Kidney (tissue), 14 donors: Measurements from ENCODE around the gene PRR15L. TPM values are rescaled to one million over a fixed set of nuclear protein-coding genes. Genes with fewer than 3 reads are reported as not detected.

Source experiments
- DNase-seq, 5 donors: peaks; one replicate each; pipeline ENCODE4 v3.0.0-alpha.2; 2013 to 2020
- FAIRE-seq: peaks from 2 replicates; lab custom pipeline; 2012; peaks lifted over from hg19 to GRCh38; lab: Jason Lieb, UNC
- H3K27ac ChIP-seq, 2 donors: one replicate each; pipeline ENCODE4 v1.7.0; 2013; ENCODE audit warnings: low read depth in 2 of 2, low read length in 2 of 2, inconsistent platforms in 1 of 2
- H3K27me3 ChIP-seq: one replicate; pipeline ENCODE4 v1.7.1; 2013; ENCODE audit warnings: low read length, inconsistent platforms; ENCODE audit not compliant: control insufficient read depth, insufficient read depth
- H3K36me3 ChIP-seq, 3 donors: one replicate each; pipeline versions ENCODE4 v1.7.0 to v1.7.1; 2013; ENCODE audit warnings: low read length in 3 of 3, control low read depth in 1 of 3, inconsistent platforms in 1 of 3; ENCODE audit not compliant: insufficient read depth in 3 of 3, control insufficient read depth in 2 of 3
- H3K4me1 ChIP-seq, 3 donors: one replicate each; pipeline versions ENCODE4 v1.7.0 to v1.7.1; 2013; ENCODE audit warnings: low read length in 3 of 3, inconsistent platforms in 1 of 3, low read depth in 1 of 3; ENCODE audit not compliant: control insufficient read depth in 2 of 3, insufficient read depth in 2 of 3
- H3K4me3 ChIP-seq, 3 donors: one replicate each; pipeline versions ENCODE4 v1.7.0 to v1.8.1; 2013; ENCODE audit warnings: low read length in 3 of 3, control low read depth in 1 of 3, inconsistent platforms in 1 of 3
- H3K9ac ChIP-seq, 3 donors: one replicate each; pipeline versions ENCODE4 v1.7.0 to v1.7.1; 2013; ENCODE audit warnings: low read length in 3 of 3, control low read depth in 1 of 3, inconsistent platforms in 1 of 3
- H3K9me3 ChIP-seq, 3 donors: one replicate each; pipeline versions ENCODE4 v1.7.0 to v1.7.1; 2013; ENCODE audit warnings: low read length in 3 of 3, control low read depth in 1 of 3, inconsistent platforms in 1 of 3; ENCODE audit not compliant: control insufficient read depth in 2 of 3, insufficient read depth in 1 of 3
- intact Hi-C: fragments of 100-400 bp; cut with DNase I; formaldehyde crosslinking; loops from one replicate; pipeline ENCODE4 v1.11.1; 2022
- polyA plus RNA-seq: library from polyadenylated mRNA; stranded (reverse); fragments of 350-450 nt; fragmentation: Illumina TruSeq; extraction: RNeasy Lipid Tissue Mini Kit (QIAGEN cat#74804); gene quantifications from one replicate; pipeline ENCODE4 v1.2.3, GENCODE V29; 2014; ENCODE audit warnings: low read depth, low replicate concordance; ENCODE audit not compliant: insufficient read depth
- total RNA-seq: library from RNA; stranded (reverse); fragmentation: NEBNext Ultra II Directional; extraction: Animal tissue kit (Norgen Biotek cat#: 25700); gene quantifications from one replicate; pipeline ENCODE4 v1.2.1, GENCODE V29; 2021
- TF ChIP-seq, protein P1 (sequence below): IDR thresholded peaks from 3 replicates; pipeline ENCODE4 v1.5.1; 2012; ENCODE audit warnings: mild to moderate bottlenecking, moderate library complexity, borderline replicate concordance; ENCODE audit not compliant: insufficient read depth; ENCODE audit errors: extremely low read depth
- donor health status: control.
- donor health status: control.
- donor health status: control.
- donor health status: control.
- donor health status: control.
- donor health status: DM: yes; HTN: yes; CAD: no.
- donor health status: Normal renal cell carcinoma (clear cell type).

The PRR15L gene
- total and polyA plus RNA-seq, 2 donors from 2014 or later, result 64.5 to 105 TPM

DNA sequence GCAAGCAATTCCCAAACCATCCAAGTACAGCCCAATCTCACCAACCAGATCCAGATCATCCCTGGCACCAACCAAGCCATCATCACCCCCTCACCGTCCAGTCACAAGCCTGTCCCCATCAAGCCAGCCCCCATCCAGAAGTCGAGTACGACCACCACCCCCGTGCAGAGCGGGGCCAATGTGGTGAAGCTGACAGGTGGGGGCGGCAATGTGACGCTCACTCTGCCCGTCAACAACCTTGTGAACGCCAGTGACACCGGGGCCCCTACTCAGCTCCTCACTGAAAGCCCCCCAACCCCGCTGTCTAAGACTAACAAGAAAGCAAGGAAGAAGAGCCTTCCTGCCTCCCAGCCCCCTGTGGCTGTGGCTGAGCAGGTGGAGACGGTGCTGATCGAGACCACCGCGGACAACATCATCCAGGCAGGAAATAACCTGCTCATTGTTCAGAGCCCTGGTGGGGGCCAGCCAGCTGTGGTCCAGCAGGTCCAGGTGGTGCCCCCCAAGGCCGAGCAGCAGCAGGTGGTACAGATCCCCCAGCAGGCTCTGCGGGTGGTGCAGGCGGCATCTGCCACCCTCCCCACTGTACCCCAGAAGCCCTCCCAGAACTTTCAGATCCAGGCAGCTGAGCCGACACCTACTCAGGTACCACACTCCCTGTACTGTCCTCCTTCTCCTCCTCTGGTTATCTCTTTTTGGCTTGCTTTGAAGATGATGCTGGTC, 41.0 kb downstream of the PRR15L start:
- Histone ChIP-seq H3K4me3 (no peak overlapping the region), H3K9me3 (no peaks in the 10 kb centered on the region), H3K27me3 (no peaks in the 10 kb centered on the region), H3K9ac (no peak overlapping the region), H3K4me1 (no peaks in the 10 kb centered on the region), H3K27ac (no peak overlapping the region), H3K36me3 (peaks cover 0 to 12% (median 0%) of the 10 kb centered on the region in 3 donors)
- intact Hi-C loops, result no loop called here
- no peak for DNase-seq
- TF ChIP-seq, protein P1, sequence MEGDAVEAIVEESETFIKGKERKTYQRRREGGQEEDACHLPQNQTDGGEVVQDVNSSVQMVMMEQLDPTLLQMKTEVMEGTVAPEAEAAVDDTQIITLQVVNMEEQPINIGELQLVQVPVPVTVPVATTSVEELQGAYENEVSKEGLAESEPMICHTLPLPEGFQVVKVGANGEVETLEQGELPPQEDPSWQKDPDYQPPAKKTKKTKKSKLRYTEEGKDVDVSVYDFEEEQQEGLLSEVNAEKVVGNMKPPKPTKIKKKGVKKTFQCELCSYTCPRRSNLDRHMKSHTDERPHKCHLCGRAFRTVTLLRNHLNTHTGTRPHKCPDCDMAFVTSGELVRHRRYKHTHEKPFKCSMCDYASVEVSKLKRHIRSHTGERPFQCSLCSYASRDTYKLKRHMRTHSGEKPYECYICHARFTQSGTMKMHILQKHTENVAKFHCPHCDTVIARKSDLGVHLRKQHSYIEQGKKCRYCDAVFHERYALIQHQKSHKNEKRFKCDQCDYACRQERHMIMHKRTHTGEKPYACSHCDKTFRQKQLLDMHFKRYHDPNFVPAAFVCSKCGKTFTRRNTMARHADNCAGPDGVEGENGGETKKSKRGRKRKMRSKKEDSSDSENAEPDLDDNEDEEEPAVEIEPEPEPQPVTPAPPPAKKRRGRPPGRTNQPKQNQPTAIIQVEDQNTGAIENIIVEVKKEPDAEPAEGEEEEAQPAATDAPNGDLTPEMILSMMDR, result no peak
- no peak for FAIRE-seq

DNA sequence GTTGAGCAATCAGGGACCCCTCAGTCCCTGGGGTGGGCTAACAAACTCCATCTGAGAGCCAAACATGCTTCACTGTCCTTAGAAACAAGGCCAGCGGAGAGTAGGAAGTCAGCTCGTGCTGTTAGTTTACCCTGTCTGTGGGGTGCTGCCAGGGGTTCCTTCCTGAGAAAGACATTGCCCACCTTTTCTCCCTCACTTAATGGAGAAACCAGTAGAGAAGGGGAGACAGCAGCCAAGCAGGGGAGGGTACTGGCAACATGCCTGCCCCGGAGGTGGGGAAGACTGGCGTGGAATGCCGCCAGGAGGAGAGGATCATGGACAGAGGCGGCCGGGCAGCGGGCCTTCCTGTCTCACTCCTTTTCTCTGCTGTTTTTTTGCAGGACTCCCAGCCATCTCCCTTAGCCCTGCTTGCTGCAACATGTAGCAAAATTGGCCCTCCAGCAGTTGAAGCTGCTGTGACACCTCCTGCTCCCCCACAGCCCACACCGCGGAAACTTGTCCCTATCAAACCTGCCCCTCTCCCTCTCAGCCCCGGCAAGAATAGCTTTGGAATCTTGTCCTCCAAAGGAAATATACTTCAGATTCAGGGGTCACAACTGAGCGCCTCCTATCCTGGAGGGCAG, 41.8 kb downstream of the PRR15L start:
- H3K9ac ChIP-seq, result no peak overlapping the region
- DNase-seq (no peak), FAIRE-seq (no peak)
- no peaks in the 10 kb centered on the region for H3K4me1 ChIP-seq
- no peaks in the 10 kb centered on the region for H3K9me3 ChIP-seq
- TF ChIP-seq, protein P1, result no peak
- intact Hi-C loops, result no loop called here
- H3K27me3 ChIP-seq, result no peaks in the 10 kb centered on the region
- H3K36me3 ChIP-seq, result peaks cover 0 to 12% (median 0%) of the 10 kb centered on the region in 3 donors
- no peak overlapping the region for H3K27ac ChIP-seq
- H3K4me3 ChIP-seq, result no peak overlapping the region

DNA sequence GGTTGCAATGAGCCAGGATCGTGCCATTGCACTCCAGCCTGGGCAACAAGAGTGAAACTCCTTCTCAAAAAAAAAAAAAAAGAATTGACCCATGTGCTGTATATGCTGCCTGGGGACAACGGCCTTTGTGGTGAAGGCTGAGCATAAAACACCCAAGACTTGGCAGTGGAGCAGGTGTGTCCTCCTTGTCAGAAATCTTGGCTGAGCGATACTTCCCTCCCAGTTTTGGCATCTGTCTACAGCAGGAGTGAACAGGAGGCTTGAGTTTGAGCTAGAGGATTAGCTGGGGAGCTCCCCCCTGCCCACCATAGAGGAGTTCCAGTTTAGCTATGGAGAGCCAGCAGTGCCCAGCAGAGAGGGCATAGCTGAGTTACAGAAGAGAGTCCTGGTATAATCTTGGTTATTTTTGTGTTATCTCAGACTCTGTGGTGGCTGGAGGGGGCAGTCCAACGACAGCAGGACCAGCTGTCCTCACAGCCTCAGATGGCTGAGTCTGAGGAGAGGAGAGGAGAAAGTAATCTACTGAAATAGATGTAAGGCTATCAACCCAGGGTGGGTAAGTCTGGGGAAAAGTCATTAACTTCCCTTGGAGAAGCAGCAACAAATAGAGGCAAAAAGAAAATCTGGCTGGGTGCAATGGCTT, 43.3 kb downstream of the PRR15L start:
- H3K27me3 ChIP-seq, result no peaks in the 10 kb centered on the region
- no peak overlapping the region for H3K4me3 ChIP-seq
- DNase-seq, result no peak
- H3K4me1 ChIP-seq, result no peaks in the 10 kb centered on the region
- peaks cover 0 to 12% (median 0%) of the 10 kb centered on the region in 3 donors for H3K36me3 ChIP-seq
- H3K9me3 ChIP-seq, result no peaks in the 10 kb centered on the region
- no peak for FAIRE-seq
- intact Hi-C loops, result no loop called here
- H3K9ac ChIP-seq, result no peak overlapping the region
- TF ChIP-seq, protein P1, result no peak
- H3K27ac ChIP-seq, result no peak overlapping the region
